Measurements from ENCODE around the gene SPAG9.
"Not testable (repeated sequence)": the region's sequence is repeated elsewhere in the genome, so short reads cannot be mapped to it uniquely, and the experiment has no call there.

The SPAG9 gene

GRCh38 chr17:50944902-50945720 lies 175.6 kb downstream of the SPAG9 start:
- no peak overlapping the region for H3K4me3 ChIP-seq (ENCODE audit: control insufficient read depth, low read depth, low read length)
- TF ChIP-seq CTCF (IDR thresholded peaks at IDR 0.05; ENCODE audit: control insufficient read depth, insufficient read depth, low read depth, low read length, missing control alignments): no peak
- DNase-seq (ENCODE audit: low read depth): no peak

- DNase-seq (ENCODE audit: low read depth): no peak
- no peak for TF ChIP-seq CTCF (IDR thresholded peaks at IDR 0.05; ENCODE audit: control insufficient read depth, insufficient read depth, low read depth, low read length, missing control alignments)
- H3K4me3 ChIP-seq (ENCODE audit: control insufficient read depth, low read depth, low read length): no peak overlapping the region
Measured at GRCh38 chr17:50944054-50944901, 176.4 kb downstream of the SPAG9 start.

DNA sequence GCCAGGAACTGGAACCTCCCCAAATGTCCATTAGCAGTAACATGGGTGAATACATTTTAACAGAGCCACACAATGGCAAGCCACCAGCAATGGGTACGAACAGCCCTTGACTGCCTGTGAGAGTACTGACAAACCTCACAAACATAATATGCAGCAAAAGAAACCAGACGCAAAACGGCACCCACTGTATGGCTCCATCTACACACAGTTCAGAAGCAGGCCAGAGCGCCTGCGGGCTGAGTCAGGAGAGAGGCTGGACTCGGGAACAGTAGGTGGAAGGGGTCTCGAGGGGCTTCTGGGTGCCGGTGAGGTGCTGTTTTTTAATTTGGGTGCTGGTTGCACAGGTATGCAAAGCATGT lies 177.1 kb downstream of the SPAG9 start:
- no peak for TF ChIP-seq CTCF (IDR thresholded peaks at IDR 0.05; ENCODE audit: control insufficient read depth, insufficient read depth, low read depth, low read length, missing control alignments)
- no peak overlapping the region for H3K4me3 ChIP-seq (ENCODE audit: control insufficient read depth, low read depth, low read length)
- no peak for DNase-seq (ENCODE audit: low read depth)

GRCh38 chr17:50941676-50942048 lies 179.0 kb downstream of the SPAG9 start:
- not testable (repeated sequence) for H3K4me3 ChIP-seq (ENCODE audit: control insufficient read depth, low read depth, low read length); DNase-seq (ENCODE audit: low read depth)

- no peak for DNase-seq (ENCODE audit: low read depth)
- H3K4me3 ChIP-seq (ENCODE audit: control insufficient read depth, low read depth, low read length): no peak overlapping the region
- no peak for TF ChIP-seq CTCF (IDR thresholded peaks at IDR 0.05; ENCODE audit: control insufficient read depth, insufficient read depth, low read depth, low read length, missing control alignments)
Measured at GRCh38 chr17:50939795-50940684, 180.6 kb downstream of the SPAG9 start.

DNA sequence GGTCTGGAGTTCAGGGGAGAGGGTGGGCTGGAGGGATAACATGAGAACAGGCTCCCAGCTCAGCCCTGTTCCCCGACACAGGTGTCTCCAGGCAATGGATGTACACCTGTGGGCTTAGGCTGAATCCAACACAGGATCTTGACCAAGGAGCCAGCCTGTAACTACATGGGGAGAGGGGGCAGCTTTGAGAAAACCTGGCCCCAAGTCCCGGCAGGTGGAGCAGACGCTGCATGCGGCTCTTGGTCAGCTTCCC lies 181.2 kb downstream of the SPAG9 start:
- DNase-seq (ENCODE audit: low read depth): no peak
- H3K4me3 ChIP-seq (ENCODE audit: control insufficient read depth, low read depth, low read length): no peak overlapping the region
- TF ChIP-seq CTCF (IDR thresholded peaks at IDR 0.05; ENCODE audit: control insufficient read depth, insufficient read depth, low read depth, low read length, missing control alignments): no peak
